Epidermal melanocyte (primary cell): ENCODE data around the gene ATP23.

Experiments
- DNase-seq: peaks from one replicate; pipeline ENCODE4 v3.0.0; 2011; ENCODE audit warnings: low spot score; ENCODE audit not compliant: insufficient read length

Gene ATP23, protein sequence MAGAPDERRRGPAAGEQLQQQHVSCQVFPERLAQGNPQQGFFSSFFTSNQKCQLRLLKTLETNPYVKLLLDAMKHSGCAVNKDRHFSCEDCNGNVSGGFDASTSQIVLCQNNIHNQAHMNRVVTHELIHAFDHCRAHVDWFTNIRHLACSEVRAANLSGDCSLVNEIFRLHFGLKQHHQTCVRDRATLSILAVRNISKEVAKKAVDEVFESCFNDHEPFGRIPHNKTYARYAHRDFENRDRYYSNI

GRCh38 chr12:57941165-57941894, at the start of gene ATP23:
TSS of gene ATP23 (plus strand) at chr12:57941567. CDS start at chr12:57941702, 135 bp downstream.
- peak; percentile 82 for DNase-seq

DNA sequence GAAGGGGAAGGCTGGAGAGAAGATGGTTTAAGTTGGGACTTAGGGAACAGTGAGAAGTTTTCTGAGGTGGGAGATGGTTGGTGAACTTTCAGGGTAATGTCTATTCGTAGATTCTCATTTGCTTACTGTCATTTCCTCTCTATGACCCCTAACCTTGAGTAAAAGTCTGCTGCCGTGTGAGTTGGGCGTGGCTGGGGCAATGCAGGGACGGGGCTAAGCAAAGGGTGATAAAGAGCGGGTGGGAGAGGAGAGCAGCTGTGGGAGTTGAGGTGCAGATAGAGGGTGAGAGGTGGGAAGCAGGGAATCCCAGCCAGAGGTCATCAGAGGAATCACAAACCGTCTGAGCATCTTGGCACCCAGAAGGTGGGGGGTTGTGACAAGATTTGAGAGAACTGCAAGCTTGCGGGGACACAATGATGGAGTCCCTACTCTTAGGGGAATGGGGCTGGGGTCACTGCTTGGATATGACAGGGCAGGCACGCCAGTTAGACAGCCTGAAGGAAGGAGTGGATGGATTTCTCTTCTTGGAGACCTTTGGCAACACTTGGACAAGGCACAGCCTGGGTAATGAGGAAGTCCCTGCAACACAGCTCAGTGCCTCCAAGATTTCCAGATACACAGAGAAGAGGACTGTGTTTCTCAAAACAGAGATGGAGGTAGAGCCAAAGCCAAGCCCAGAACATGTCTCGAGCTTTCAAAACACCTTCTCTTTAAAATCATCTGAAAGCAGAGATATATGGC, 49.0 kb upstream of the ATP23 start:
- DNase-seq = no peak

DNA sequence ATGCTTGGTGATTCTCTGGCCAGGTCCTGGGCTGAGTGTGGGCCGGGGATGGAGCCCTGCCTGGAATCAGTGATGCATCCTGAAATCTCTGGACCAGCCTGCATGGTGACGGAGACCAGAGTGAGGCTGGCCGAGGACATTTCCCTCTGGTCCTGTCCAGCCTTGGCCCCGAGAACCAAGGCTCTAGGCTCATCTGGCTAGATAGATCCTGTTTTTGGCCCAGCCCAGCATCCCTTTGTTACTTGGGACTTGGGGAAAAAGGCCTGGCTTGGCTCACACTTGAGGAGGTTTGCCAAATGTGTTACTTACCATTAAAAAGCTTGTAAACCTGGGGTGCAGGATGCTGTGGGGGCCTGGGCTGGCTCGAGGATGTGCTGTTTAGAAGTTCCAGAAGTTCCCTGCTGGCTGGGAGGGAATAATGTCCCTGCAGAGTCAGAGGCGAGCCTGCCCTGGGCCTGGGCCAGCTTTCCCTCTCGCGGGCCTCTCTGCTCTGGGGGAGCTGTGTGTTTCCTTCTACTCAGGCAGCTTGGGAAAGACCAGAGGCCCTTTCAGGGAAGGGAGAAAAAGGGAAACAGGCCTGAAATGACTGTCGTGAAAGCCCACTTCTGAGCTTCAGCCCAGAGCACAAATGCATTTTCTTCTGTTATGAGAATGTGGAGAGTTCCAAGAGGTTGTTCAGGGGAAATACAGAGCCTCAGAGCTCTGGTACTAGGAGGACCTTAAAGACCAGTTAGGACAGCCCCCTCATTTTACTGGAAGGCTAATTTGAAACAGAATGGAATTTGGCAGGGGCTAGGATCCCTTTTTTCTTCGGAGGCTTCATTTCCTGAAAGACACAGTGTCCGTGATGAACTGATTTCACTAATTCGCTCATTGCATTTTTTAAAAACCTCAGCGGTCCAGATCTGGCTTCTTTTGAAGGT, 47.7 kb upstream of the ATP23 start:
- peak; percentile 47 for DNase-seq

DNA sequence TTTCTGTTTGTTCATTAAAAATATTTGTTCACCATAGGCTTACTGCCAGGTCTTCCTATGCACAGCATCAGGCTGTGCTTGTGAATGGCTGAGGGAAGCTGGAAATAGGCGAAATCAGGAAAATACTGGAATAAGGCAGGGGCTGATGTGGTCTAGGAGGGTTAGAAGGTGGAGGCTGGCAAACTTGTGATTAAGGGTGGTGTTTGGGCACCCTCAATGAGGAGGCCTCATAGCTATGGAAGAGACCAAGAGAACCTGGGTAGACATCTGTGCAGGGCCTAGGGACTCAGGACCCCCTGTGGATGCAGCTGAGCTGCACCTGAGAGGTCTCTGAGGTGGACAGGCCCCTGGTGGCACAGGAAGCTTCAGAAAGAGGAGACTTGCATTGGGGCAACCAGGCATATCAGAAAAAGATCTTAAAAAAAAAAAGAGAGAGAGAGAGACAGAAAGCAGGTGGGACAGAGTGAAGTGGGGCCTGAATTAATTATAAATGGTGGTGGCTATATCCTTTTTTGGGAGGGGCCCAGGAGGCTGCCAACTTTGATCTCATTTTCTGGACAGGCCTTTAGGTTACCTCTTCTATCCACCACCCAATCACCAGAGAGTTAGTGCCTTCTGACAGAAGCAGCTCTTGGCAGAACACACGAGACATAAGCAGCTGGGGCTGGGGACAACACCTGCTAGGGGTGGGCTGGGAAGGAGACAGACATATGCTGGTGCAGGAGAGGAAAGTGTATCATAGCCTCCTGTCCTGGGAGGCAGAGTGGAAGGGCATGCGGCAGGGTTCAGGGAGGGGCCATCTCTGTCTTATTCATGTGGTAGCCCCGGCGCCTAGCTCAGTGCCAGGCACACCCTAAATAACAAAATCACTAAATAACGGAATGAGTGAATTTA, 46.7 kb upstream of the ATP23 start:
- DNase-seq = no peak

DNA sequence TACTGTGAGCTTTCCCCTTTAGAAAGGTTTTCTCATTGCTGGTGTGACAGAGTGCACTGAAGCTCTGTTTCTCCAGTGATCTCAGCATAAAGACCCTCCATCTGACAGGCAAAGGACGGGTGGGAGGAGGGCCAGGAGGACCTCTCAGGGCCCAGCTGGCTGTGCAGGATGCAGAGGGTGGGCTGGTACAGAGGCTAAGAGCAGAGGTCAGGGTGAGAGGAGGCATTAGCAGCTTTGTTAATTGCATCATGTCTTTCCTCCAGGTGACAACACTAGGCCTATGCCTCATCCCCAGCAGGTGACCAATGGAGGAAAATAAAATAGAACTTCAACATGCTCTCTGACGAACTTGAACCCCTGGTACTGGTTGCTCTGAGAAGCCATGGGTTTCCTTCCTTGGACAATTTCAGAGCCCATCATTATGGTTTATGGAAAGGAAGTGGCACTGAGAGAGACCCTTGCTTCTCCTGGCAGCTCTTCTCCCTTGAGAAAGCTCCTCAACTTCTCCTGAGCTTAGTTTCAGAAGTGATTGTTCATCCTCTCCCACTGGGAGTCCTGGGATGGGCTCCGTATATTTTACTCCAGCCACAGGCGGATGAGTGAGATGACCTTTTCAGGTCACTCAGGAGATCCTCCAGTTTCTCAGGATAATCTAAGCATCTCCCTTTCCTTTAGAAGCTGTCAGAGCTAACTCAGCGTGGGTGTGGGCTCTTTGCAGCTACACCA, 45.8 kb upstream of the ATP23 start:
- DNase-seq = no peak

DNA sequence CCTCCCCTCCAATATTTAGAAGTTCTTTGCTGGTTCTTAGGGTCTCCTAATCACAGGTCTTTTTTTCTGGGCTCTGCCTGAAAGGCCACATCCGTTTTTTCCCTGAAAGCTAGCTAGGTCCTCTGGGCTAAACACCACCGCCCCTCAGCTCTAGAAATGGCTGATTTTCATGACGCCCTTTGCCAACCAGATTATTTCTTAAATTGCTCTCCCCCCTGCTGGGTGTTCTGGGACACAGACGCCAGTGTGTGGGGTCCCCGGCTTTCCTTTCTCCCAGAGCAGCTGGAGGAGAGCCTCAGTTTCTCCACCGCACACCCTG, 45.3 kb upstream of the ATP23 start:
- DNase-seq = no peak

DNA sequence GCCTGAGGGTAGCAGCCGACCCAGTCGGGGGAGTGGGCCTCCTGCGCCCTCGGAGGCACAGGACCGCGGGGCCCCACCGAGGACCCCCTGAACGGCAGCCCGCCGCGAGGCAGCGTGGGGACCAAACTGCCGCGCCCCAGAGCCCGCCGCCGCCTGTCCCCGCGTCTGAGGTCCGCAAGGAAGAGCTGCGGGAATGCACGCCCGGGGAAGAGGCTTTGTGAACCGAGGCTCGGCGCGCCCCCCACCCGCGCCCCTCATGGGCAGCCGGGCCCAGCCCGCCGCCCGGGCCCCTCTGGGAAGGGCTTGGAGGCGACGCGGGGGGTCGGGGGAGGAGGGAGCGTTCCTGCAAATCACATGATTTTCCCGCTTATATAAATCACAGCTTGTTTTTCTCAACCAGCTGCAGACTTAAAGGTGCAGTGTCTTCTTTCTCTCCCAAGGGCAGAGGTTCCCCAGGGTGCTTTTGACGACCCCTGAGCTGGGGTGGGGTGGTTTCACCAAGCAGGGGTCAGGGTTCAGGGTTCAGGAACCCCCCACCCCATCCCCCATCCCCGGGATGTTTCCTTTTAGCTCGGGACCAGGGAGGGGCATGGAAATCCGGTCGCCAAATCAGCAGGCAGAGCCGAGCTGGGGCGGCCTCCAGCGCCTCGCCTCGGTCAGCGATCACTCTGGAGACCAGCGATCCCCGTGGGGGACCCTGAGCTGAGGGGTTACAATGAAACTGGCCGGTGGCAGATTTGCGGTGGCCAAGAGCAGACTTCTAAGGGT, 44.7 kb upstream of the ATP23 start:
- DNase-seq = peak; percentile 31

DNA sequence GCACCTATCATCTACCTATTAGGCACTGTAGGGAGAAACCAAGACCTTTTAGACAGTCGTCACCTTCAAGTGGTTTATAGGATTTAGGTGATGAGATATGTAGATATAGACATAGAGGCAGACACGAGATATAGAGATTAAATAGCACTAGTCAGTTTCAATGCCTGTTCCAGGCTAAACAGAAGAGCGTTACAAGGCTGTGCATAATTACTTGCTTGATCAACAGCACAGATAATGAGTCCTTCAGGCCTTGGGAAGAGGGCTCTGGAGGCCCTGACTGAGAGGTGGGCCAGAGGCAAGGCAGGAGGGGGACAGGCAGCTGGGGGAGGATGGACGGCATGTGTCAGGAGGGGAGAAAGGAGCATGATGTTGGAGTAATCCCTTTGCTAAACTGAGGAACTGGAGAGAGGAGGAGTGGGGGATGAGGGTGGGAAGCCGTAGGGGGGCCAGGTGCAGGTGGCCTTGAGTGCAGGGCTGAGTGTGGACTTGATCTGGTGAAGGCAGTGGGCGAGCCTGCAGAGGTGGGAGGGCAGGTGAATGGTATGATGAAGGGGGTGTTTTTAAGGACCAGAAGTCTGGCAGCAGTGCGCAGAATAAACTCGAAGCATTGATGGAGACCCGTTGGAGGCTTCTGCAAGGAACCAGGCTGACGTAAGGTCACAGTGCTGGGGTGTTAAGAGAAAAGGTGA, 43.9 kb upstream of the ATP23 start:
- no peak for DNase-seq

GRCh38 chr12:57898308-57898970, 42.9 kb upstream of the ATP23 start:
- no peak for DNase-seq

DNA sequence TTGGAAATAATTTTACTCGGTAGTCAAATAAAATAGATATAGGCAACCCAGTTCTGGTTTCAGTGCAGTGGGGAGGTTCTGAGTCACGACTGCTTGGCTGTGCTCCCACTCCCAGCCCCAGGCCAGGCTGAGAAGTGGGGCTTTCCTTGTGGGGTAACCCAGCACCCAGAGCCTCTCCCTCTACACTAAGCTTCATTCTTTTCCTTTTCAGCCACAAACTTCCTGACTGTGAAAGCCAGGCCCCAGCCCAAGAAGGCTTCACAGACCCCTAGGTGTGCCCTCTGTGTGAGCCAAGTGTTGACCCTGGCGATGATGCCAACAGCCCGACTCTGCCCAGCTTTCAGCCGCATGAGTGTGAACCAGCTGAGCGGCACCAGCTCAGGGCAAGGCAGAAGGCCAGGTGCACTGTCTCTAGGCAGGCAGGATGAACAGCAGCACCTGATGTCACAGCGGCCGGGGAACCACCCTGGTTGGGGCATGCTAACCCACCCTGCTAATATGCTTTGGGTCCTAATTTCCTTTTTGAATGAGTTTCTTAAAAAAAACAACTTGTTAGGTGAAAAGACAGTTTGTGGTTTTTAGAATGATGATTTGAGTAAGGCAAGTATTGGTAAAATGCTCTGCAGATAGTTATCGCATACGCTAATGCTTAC, 42.2 kb upstream of the ATP23 start:
- no peak for DNase-seq

DNA sequence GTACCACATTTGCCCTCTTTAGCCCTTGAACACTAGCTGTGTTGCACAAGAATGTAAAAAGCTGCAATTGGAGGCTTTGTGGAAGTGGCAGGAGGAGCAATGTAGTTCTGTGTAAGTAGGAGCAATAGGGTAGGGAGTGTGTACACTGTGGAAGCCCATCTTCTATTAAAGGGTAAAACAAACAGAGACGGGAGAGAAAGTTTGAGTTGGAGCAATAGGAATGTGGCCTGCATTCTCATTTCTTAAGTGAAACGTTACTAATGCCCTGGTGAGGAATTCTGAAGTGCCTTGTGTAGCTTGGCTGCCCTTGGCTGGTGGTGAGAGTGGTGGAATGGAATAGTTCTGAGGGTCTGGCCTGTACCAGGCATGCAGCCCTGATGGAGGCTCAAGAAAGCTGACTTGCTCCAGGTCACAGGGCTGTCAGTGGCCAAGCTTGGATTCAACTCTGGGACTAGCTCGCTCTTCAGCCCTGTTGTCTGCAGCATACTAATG, 38.8 kb upstream of the ATP23 start:
- DNase-seq = no peak

DNA sequence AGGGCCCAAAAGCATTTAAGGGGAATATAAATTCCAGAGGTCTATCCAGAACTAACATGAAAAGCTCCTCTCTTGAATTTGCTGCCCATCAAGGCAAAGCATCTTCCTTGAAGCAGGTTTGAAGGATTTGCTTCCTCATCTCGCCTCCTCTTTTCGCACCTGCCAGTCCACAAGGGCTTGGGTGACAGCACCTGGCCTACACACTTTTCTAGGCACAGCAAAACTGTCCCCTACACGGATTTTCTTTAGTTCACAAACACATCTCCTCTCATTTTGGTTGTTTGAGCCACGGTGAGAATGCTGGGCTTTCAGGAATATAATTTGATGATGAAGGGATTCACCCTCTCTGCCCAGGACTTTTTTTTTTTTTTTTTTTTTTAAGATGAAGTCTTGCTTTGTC, 36.9 kb upstream of the ATP23 start:
- no peak for DNase-seq

- DNase-seq = peak; percentile 71
Measured at GRCh38 chr12:57904848-57905811, 36.2 kb upstream of the ATP23 start.

GRCh38 chr12:57905812-57906475, 35.4 kb upstream of the ATP23 start:
- no peak for DNase-seq

- no peak for DNase-seq
Measured at GRCh38 chr12:57906821-57907220, 34.5 kb upstream of the ATP23 start.
